Panc1 (cell line): ENCODE data around the gene HS3ST3A1. TPM values are rescaled to one million over a fixed set of nuclear protein-coding genes. Genes with fewer than 3 reads are reported as not detected.
A peak's percentile ranks its signal among the peaks of the same experiment; 100 is the strongest.

Source experiments
- ATAC-seq: fragments of 200-7000 bp; cut with Tn5 transposase; 2 replicates; pipeline ENCODE4 v1.9.1; 2020; ENCODE audit warnings: mild to moderate bottlenecking, moderate library complexity
- BruUV-seq: library from RNA; stranded (reverse); fragments of 400-500 nt; replicated peaks from 2 replicates; lab custom pipeline; 2021; lab: Mats Ljungman, UMichigan
- CTCF ChIA-PET: fragments of 300-600 bp; sonication (Branson Sonifier 250); formaldehyde crosslinking; loops from one replicate; lab custom pipeline; 2022; ENCODE audit warnings: antibody characterized with exemption; lab: Charles Lee
- POLR2A ChIA-PET: fragments of 300-600 bp; sonication (Branson Sonifier 250); formaldehyde crosslinking; loops from one replicate; lab custom pipeline; 2022; ENCODE audit warnings: antibody characterized with exemption; lab: Charles Lee
- DNase-seq: peaks from one replicate; pipeline ENCODE4 v3.0.0-alpha.2; 2010; ENCODE audit warnings: low read depth, low spot score
- H3K27ac ChIP-seq: 2 replicates; pipeline ENCODE4 v1.5.1; 2011; ENCODE audit warnings: mild to moderate bottlenecking, low read length, inconsistent platforms
- H3K27me3 ChIP-seq: fragments of 200-500 bp; sonication (Bioruptor generic); 2 replicates; pipeline ENCODE4 v1.6.0; 2014; ENCODE audit warnings: low read length, inconsistent platforms; ENCODE audit not compliant: control insufficient read depth, insufficient read depth
- H3K36me3 ChIP-seq: fragments of 200-500 bp; sonication (Bioruptor generic); 2 replicates; pipeline ENCODE4 v1.5.1; 2014; ENCODE audit warnings: inconsistent platforms, mild to moderate bottlenecking, low read length, moderate library complexity; ENCODE audit not compliant: control insufficient read depth, insufficient read depth
- H3K4me1 ChIP-seq: 2 replicates; pipeline ENCODE4 v1.5.1; 2011; ENCODE audit warnings: inconsistent platforms, mild to moderate bottlenecking, low read length, moderate library complexity; ENCODE audit not compliant: control insufficient read depth, insufficient read depth
- H3K4me3 ChIP-seq, 2 experiments: 2 replicates each; pipeline ENCODE4 v1.5.1; 2011 to 2012; ENCODE audit warnings: low read depth in 2 of 2, low read length in 2 of 2, mild to moderate bottlenecking in 2 of 2, inconsistent platforms in 1 of 2, moderate library complexity in 1 of 2
- H3K9me3 ChIP-seq: fragments of 200-500 bp; sonication (Bioruptor generic); 2 replicates; pipeline ENCODE4 v1.5.1; 2014; ENCODE audit warnings: low read depth, mild to moderate bottlenecking, inconsistent platforms, low read length, moderate library complexity; ENCODE audit not compliant: control insufficient read depth, insufficient read depth
- CTCF ChIP-seq: fragments of 450-650 bp; IDR thresholded peaks from 2 replicates; pipeline ENCODE4 v1.5.1; 2017; ENCODE audit warnings: mild to moderate bottlenecking
- POLR2AphosphoS5 ChIP-seq: IDR thresholded peaks from 2 replicates; pipeline ENCODE4 v1.6.1; 2012; ENCODE audit warnings: mild to moderate bottlenecking, low read depth, low read length, moderate library complexity
- REST ChIP-seq, 2 experiments: IDR thresholded peaks; 2 replicates each; pipeline ENCODE4 v1.6.1; 2011 to 2012; ENCODE audit warnings: low read depth in 2 of 2, control low read depth in 1 of 2, low read length in 1 of 2, mild to moderate bottlenecking in 1 of 2, moderate library complexity in 1 of 2; ENCODE audit not compliant: insufficient read depth in 1 of 2
- SIN3A ChIP-seq: IDR thresholded peaks from 2 replicates; pipeline ENCODE4 v1.6.1; 2012; ENCODE audit warnings: low read depth, mild to moderate bottlenecking, low read length, moderate library complexity, borderline replicate concordance; ENCODE audit not compliant: insufficient read depth
- TCF7L2 ChIP-seq: IDR thresholded peaks from 2 replicates; pipeline ENCODE4 v1.6.1; 2011; ENCODE audit warnings: mild to moderate bottlenecking, low read depth, low read length, inconsistent platforms
- in situ Hi-C: cut with HindIII; loops from 2 replicates; pipeline ENCODE4 v1.10.0; 2016; ENCODE audit warnings: low sequenced_read_pairs, low pct_unique_long_range_greater_than_20kb
- intact Hi-C: fragments of 100-400 bp; cut with micrococcal nuclease; formaldehyde crosslinking; loops from one replicate; pipeline ENCODE4 v1.10.0; 2022; ENCODE audit not compliant: unreplicated experiment
- total RNA-seq: library from RNA; stranded (reverse); gene quantifications from one replicate; pipeline ENCODE4 v1.2.1, GENCODE V29; 2021; ENCODE audit not compliant: unreplicated experiment

The HS3ST3A1 gene
- total RNA-seq, 1 experiment from 2014 or later, result 0.31 TPM

- POLR2A ChIA-PET, result interaction anchor here (0.7 kb wide), 1 partner anchor 68 kb away, joined by 3 read pairs; no protein-coding TSS in a partner anchor
Observed at GRCh38 chr17:13561606-13562270, 40.0 kb downstream of the HS3ST3A1 start.

GRCh38 chr17:13560935-13561334 is 40.8 kb downstream of the HS3ST3A1 start:
- no peak for ATAC-seq
- TF ChIP-seq CTCF (no peak), TCF7L2 (no peak)
- H3K4me1 ChIP-seq, result no peaks in the 10 kb centered on the region
- H3K36me3 ChIP-seq, result no peaks in the 10 kb centered on the region
- intact Hi-C loops, result no loop called here
- H3K27me3 ChIP-seq, result no peaks in the 10 kb centered on the region
- DNase-seq, result no peak
- no peaks in the 10 kb centered on the region for H3K9me3 ChIP-seq
- in situ Hi-C loops, result no loop called here
- no TSS peak for BruUV-seq
- H3K4me3 ChIP-seq, result no peak overlapping the region
- no peak overlapping the region for H3K27ac ChIP-seq
- CTCF ChIA-PET, result no interaction called here
- POLR2A ChIA-PET, result interaction anchor here (0.7 kb wide), 1 partner anchor 67 kb away, joined by 3 read pairs; no protein-coding TSS in a partner anchor

More at GRCh38 chr17:13561606-13562270, 40.0 kb downstream of the HS3ST3A1 start:
- in situ Hi-C loops, result no loop called here
- Histone ChIP-seq H3K4me1 (no peaks in the 10 kb centered on the region), H3K4me3 (no peak overlapping the region), H3K27ac (no peak overlapping the region), H3K27me3 (no peaks in the 10 kb centered on the region), H3K9me3 (no peaks in the 10 kb centered on the region), H3K36me3 (no peaks in the 10 kb centered on the region)
- ATAC-seq, result no peak; the same call in 1 of the 2 replicates
- peak; percentile 65 for DNase-seq
- BruUV-seq, result no TSS peak
- no peak for TF ChIP-seq TCF7L2
- TF ChIP-seq REST (IDR thresholded peaks at IDR 0.05; ENCODE audit: insufficient read depth in 1 of 2, low read depth in 2 of 2, low read length in 1 of 2), result no peak
- no peak for TF ChIP-seq CTCF
- TF ChIP-seq SIN3A, result no peak
- no peak for TF ChIP-seq POLR2AphosphoS5
- intact Hi-C loops, result no loop called here
- CTCF ChIA-PET, result no interaction called here
